SK-N-SH (cell line): ENCODE data around the gene DSCAML1. TPM values are rescaled to one million over a fixed set of nuclear protein-coding genes. Genes with fewer than 3 reads are reported as not detected.
A peak's percentile ranks its signal among the peaks of the same experiment; 100 is the strongest.

ENCODE experiments used
- CTCF ChIA-PET: fragments of 300-600, 350-600 bp; formaldehyde crosslinking; extraction: SDS; loops from one replicate; lab custom pipeline; 2021; lab: Yijun Ruan, JAX
- POLR2A ChIA-PET: fragments of 350-600 bp; sonication (Branson Sonifier 250); formaldehyde crosslinking; extraction: SDS; loops from one replicate; lab custom pipeline; 2020; ENCODE audit warnings: antibody characterized with exemption, inconsistent platforms; lab: Yijun Ruan, JAX
- DNase-seq: peaks from one replicate; pipeline ENCODE4 v3.0.0; 2012
- H2AFZ ChIP-seq: fragments of 200-600 bp; sonication (generic); 2 replicates; pipeline ENCODE4 v1.8.1; 2016; ENCODE audit warnings: antibody characterized with exemption, mild to moderate bottlenecking, low read depth
- H3F3A ChIP-seq: fragments of 200-600 bp; sonication (generic); replicated peaks from 2 replicates; pipeline ENCODE3; 2016; ENCODE audit warnings: antibody characterized with exemption, mild to moderate bottlenecking; ENCODE audit not compliant: insufficient read depth
- H3K27ac ChIP-seq, 2 experiments: fragments of 200-500 bp in 1 of 2; fragments of 200-600 bp in 1 of 2; sonication (Bioruptor generic) in 1 of 2; sonication (generic), shearing (Covaris generic) in 1 of 2; 2 replicates each; pipeline versions ENCODE4 v1.5.1 to v1.6.1; 2014 to 2016; ENCODE audit warnings: low read depth in 2 of 2, inconsistent platforms in 1 of 2, low read length in 1 of 2, mild to moderate bottlenecking in 1 of 2, mixed read lengths in 1 of 2
- H3K27me3 ChIP-seq: fragments of 200-600 bp; sonication (generic), shearing (Covaris generic); 2 replicates; pipeline ENCODE4 v1.6.1; 2016; ENCODE audit warnings: mixed run types; ENCODE audit not compliant: insufficient read depth
- H3K36me3 ChIP-seq, 2 experiments: fragments of 200-500 bp in 1 of 2; fragments of 200-600 bp in 1 of 2; sonication (Bioruptor generic) in 1 of 2; sonication (generic) in 1 of 2; replicated peaks in 1 of 2; 2 replicates each; pipeline versions ENCODE3 to v1.5.1; 2014 to 2016; ENCODE audit warnings: low read length in 1 of 2, mild to moderate bottlenecking in 1 of 2; ENCODE audit not compliant: insufficient read depth in 2 of 2, control insufficient read depth in 1 of 2
- H3K4me1 ChIP-seq, 2 experiments: fragments of 200-500 bp in 1 of 2; fragments of 200-600 bp in 1 of 2; sonication (Bioruptor generic) in 1 of 2; sonication (generic), shearing (Covaris generic) in 1 of 2; 2 replicates each; pipeline versions ENCODE4 v1.5.1 to v1.6.1; 2014 to 2016; ENCODE audit warnings: low read depth in 1 of 2, low read length in 1 of 2, mixed run types in 1 of 2; ENCODE audit not compliant: insufficient read depth in 2 of 2, control insufficient read depth in 1 of 2
- H3K4me2 ChIP-seq: fragments of 200-600 bp; sonication (generic), shearing (Covaris generic); 2 replicates; pipeline ENCODE4 v1.6.1; 2017; ENCODE audit warnings: mixed run types
- H3K4me3 ChIP-seq, 2 experiments: fragments of 200-500 bp in 1 of 2; fragments of 200-600 bp in 1 of 2; sonication (Bioruptor generic) in 1 of 2; sonication (generic), shearing (Covaris generic) in 1 of 2; 2 replicates each; pipeline versions ENCODE4 v1.5.1 to v1.8.1; 2014 to 2016; ENCODE audit warnings: low read depth in 2 of 2, inconsistent platforms in 1 of 2, low read length in 1 of 2, mild to moderate bottlenecking in 1 of 2, mixed read lengths in 1 of 2, moderate library complexity in 1 of 2
- H3K79me2 ChIP-seq: fragments of 200-600 bp; sonication (generic); 2 replicates; pipeline ENCODE4 v1.8.1; 2017; ENCODE audit warnings: mild to moderate bottlenecking; ENCODE audit not compliant: insufficient read depth
- H3K9ac ChIP-seq: fragments of 200-600 bp; sonication (generic); 2 replicates; pipeline ENCODE4 v1.6.1; 2017; ENCODE audit warnings: mixed run types
- H3K9me2 ChIP-seq: fragments of 200-600 bp; sonication (generic); 2 replicates; pipeline ENCODE4 v1.6.1; 2017; ENCODE audit warnings: mixed run types
- H3K9me3 ChIP-seq: fragments of 200-600 bp; sonication (generic); 2 replicates; pipeline ENCODE4 v1.6.1; 2017; ENCODE audit warnings: mixed run types, mild to moderate bottlenecking, moderate library complexity
- H4K20me1 ChIP-seq: fragments of 200-600 bp; sonication (generic); 2 replicates; pipeline ENCODE4 v1.6.1; 2017; ENCODE audit warnings: mild to moderate bottlenecking, mixed run types; ENCODE audit not compliant: insufficient read depth
- EZH2phosphoT487 ChIP-seq: fragments of 200-600 bp; sonication (generic); IDR thresholded peaks from 2 replicates; pipeline ENCODE4 v1.6.1; 2017; ENCODE audit warnings: low read depth, mixed run types, mild to moderate bottlenecking, antibody characterized with exemption, moderate library complexity, borderline replicate concordance
- FOSL2 ChIP-seq: IDR thresholded peaks from 2 replicates; pipeline ENCODE4 v1.4.0; 2012; ENCODE audit warnings: low read depth, mild to moderate bottlenecking, moderate library complexity, borderline replicate concordance
- FOXJ3 ChIP-seq: sonication (generic); formaldehyde crosslinking; IDR thresholded peaks from 2 replicates; pipeline ENCODE4 v1.5.1; 2020; ENCODE audit warnings: mild to moderate bottlenecking, missing genetic modification reagents
- GABPA ChIP-seq: IDR thresholded peaks from 2 replicates; pipeline ENCODE4 v1.4.0; 2012; ENCODE audit warnings: low read depth, mild to moderate bottlenecking
- JUND ChIP-seq: IDR thresholded peaks from 2 replicates; pipeline ENCODE4 v1.4.0; 2012
- MXI1 ChIP-seq: IDR thresholded peaks from 2 replicates; pipeline ENCODE4 v1.6.1; 2012; ENCODE audit warnings: mild to moderate bottlenecking, low read depth, low read length, improper control_type of control experiment
- NRF1 ChIP-seq: IDR thresholded peaks from 2 replicates; pipeline ENCODE4 v1.6.1; 2012; ENCODE audit warnings: low read depth, mild to moderate bottlenecking, low read length
- POLR2AphosphoS5 ChIP-seq: IDR thresholded peaks from 2 replicates; pipeline ENCODE4 v1.6.1; 2012; ENCODE audit warnings: low read depth, low read length
- RAD21 ChIP-seq: IDR thresholded peaks from 2 replicates; pipeline ENCODE4 v1.6.1; 2012; ENCODE audit warnings: mild to moderate bottlenecking, low read length
- RFX5 ChIP-seq: IDR thresholded peaks from 2 replicates; pipeline ENCODE4 v1.6.1; 2012; ENCODE audit warnings: mild to moderate bottlenecking, improper control_type of control experiment, low read length
- RXRA ChIP-seq: IDR thresholded peaks from 2 replicates; pipeline ENCODE4 v1.4.0; 2012; ENCODE audit warnings: low read depth, mild to moderate bottlenecking, borderline replicate concordance
- SIN3A ChIP-seq: IDR thresholded peaks from 2 replicates; pipeline ENCODE4 v1.6.1; 2012; ENCODE audit warnings: low read depth, mild to moderate bottlenecking, low read length, moderate library complexity, borderline replicate concordance
- SMC3 ChIP-seq: IDR thresholded peaks from 2 replicates; pipeline ENCODE4 v1.6.1; 2012; ENCODE audit warnings: low read depth, low read length, improper control_type of control experiment
- TAF1 ChIP-seq: IDR thresholded peaks from 2 replicates; pipeline ENCODE4 v1.6.1; 2012; ENCODE audit warnings: low read depth, mild to moderate bottlenecking, low read length, moderate library complexity, borderline replicate concordance
- TCF12 ChIP-seq: IDR thresholded peaks from 2 replicates; pipeline ENCODE4 v1.4.0; 2012
- TEAD4 ChIP-seq: IDR thresholded peaks from 2 replicates; pipeline ENCODE4 v1.4.0; 2012; ENCODE audit warnings: mild to moderate bottlenecking, borderline replicate concordance; ENCODE audit not compliant: insufficient read depth
- YY1 ChIP-seq: IDR thresholded peaks from 2 replicates; pipeline ENCODE4 v1.4.0; 2012; ENCODE audit warnings: low read depth, mild to moderate bottlenecking
- WGBS: methylation state at CpG from one replicate; pipeline ENCODE4 v1.1.6; 2017; ENCODE audit warnings: low lambda C conversion rate; 5-methylcytosine and 5-hydroxymethylcytosine counted together
- polyA plus RNA-seq, 3 experiments: library from polyadenylated mRNA; depleted of rRNA; stranded (reverse); fragments of >200 nt; gene quantifications; 2 replicates each; pipeline ENCODE4 v1.2.3, GENCODE V29; 2012
- TF ChIP-seq, protein P1 (sequence below): IDR thresholded peaks from 2 replicates; pipeline ENCODE4 v1.4.0; 2012; ENCODE audit warnings: low read depth, borderline replicate concordance
- TF ChIP-seq, protein P2 (sequence below): IDR thresholded peaks from 2 replicates; pipeline ENCODE4 v1.6.1; 2012; ENCODE audit warnings: mild to moderate bottlenecking, low read depth, low read length, moderate library complexity
- TF ChIP-seq, protein P3 (sequence below): IDR thresholded peaks from 2 replicates; pipeline ENCODE4; 2012

The DSCAML1 gene
- polyA plus RNA-seq, 1 of the 3 experiments (the other 2 are of a cell fraction) = not detected

DNA sequence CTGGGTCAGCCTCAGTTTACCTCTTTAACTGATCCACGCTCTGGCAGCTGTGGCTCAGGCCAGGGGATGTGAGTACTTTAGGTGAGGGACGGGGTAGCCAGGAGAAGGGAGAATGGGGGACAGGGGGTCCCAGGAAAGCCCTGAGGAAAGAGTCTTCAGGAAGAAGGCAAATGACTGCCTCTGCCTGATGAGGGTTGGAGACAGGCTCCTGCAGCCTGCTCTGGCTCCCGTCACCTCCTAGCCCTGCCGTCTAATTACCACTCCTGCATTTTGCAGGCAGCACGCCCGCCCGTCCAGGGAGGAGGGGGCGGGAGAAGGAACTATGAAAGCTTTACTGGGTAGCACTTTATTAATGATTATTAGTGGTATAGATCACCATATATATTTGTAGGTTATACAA, 352.8 kb downstream of the DSCAML1 start:
- Histone ChIP-seq H3K79me2 (no peaks in the 10 kb centered on the region), H3K27ac (peak overlapping the region in 1 of 2 experiments; percentile 99; a peak in 2 of 4 replicates), H3K9me2 (no peaks in the 10 kb centered on the region), H3K9me3 (no peaks in the 10 kb centered on the region), H3F3A (no peaks in the 10 kb centered on the region), H3K4me3 (peak overlapping the region in 1 of 2 experiments; percentile 9; a peak in 1 of 4 replicates), H3K9ac (no peak overlapping the region), H3K4me1 (peaks cover 0 to 32% of the 10 kb centered on the region in 2 experiments; a peak in 2 of 4 replicates), H2AFZ (no peak overlapping the region), H3K27me3 (peaks cover 22% of the 10 kb centered on the region; the same call in 1 of the 2 replicates), H3K4me2 (peak overlapping the region; percentile 67), H4K20me1 (no peaks in the 10 kb centered on the region), H3K36me3 (no peaks in the 10 kb centered on the region)
- 13% methylated on average over 8 of the region's 8 CpGs for WGBS
- DNase-seq = peak; percentile 80
- no peak for TF ChIP-seq GABPA
- TF ChIP-seq POLR2AphosphoS5 = no peak
- TF ChIP-seq RAD21 = 0 out of 2 replicates have a peak, but pooled peaks have one; percentile 34
- TF ChIP-seq MXI1 = peak; percentile 14; the same call in 1 of the 2 replicates
- ChIA-PET CTCF (interaction anchor here (0.6 to 9.8 kb wide), 87 partner anchors 10 to 609 kb away, joined by 3 to 239 read pairs (median 5); no protein-coding TSS in a partner anchor), POLR2A (interaction anchor here (0.7 to 2.7 kb wide), 11 partner anchors 14 to 374 kb away, joined by 3 to 28 read pairs (median 8); no protein-coding TSS in a partner anchor)

DNA sequence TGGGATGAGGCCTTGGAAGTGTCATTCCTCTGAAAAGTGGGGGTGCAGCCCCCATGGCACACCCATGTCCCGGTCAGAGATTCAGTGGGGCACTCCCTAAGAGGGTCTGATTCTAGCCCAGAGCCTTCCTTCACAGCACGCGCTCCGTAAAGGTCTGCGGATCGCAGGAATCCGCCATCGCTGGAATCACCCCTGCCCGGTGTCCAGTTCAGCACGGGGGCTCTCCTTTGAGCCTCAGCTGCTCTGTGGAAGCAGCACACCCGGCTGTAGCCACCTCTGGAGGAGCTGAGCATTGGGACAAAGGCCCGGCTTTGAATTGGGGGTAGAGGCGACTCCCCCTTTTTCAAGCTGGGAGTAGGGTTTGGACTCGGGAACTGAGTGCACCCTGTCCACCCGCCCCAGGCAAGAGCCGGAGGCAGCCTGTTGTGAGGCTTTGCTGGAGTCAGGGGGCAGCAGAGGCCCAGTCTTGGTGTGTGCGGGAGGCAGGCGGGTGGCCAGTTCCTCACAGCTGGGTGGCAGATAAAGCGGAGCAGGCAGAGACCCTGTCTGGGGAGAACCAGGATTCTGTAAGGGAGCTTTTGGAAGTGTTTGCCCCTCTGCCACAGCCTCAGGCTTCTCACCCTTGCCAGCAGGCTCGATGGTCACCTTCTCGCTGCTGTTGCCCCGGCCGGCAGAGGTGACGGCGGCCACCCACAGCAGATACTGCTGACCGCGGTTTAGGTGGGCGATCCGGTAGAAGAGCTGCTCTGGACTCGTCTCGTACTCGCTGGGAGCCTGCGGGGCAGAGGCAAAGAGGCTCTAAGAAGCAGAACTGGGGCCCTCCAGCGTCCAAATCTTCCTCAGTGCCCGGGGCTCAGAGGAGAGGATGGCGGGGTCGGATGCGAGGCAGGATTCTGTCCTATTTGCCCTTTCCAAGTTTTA, 353.5 kb downstream of the DSCAML1 start:
- no peaks in the 10 kb centered on the region for H3K9me2 ChIP-seq
- H4K20me1 ChIP-seq = no peaks in the 10 kb centered on the region
- peaks cover 22% of the 10 kb centered on the region; the same call in 1 of the 2 replicates for H3K27me3 ChIP-seq
- H3K4me3 ChIP-seq = peak overlapping the region; percentile 8 to 9; a peak in 2 of 4 replicates
- H3K4me1 ChIP-seq = peaks cover 0 to 29% of the 10 kb centered on the region in 2 experiments; a peak in 2 of 4 replicates
- H3K9ac ChIP-seq = no peak overlapping the region
- H3K4me2 ChIP-seq = peak overlapping the region; percentile 67
- peak; percentile 92 for DNase-seq
- no peaks in the 10 kb centered on the region for H3K9me3 ChIP-seq
- peak overlapping the region in 1 of 2 experiments; percentile 99; a peak in 2 of 4 replicates for H3K27ac ChIP-seq
- H3K79me2 ChIP-seq = no peaks in the 10 kb centered on the region
- no peaks in the 10 kb centered on the region for H3K36me3 ChIP-seq
- WGBS = 18% methylated on average over 17 of the region's 38 CpGs
- H2AFZ ChIP-seq = no peak overlapping the region
- ChIA-PET POLR2A (interaction anchor here (0.7 to 2.7 kb wide), 9 partner anchors 14 to 374 kb away, joined by 3 to 28 read pairs (median 4); no protein-coding TSS in a partner anchor), CTCF (interaction anchor here (0.6 to 9.8 kb wide), 98 partner anchors 11 to 610 kb away, joined by 3 to 239 read pairs (median 4); no protein-coding TSS in a partner anchor)
- no peaks in the 10 kb centered on the region for H3F3A ChIP-seq
- no peak for TF ChIP-seq RXRA
- TF ChIP-seq SIN3A = no peak
- TF ChIP-seq POLR2AphosphoS5 = no peak
- TF ChIP-seq RAD21 = peak; percentile 96
- no peak for TF ChIP-seq EZH2phosphoT487
- no peak for TF ChIP-seq NRF1
- no peak for TF ChIP-seq JUND
- no peak for TF ChIP-seq FOSL2
- TF ChIP-seq TAF1 = no peak
- no peak for TF ChIP-seq YY1
- no peak for TF ChIP-seq TEAD4
- TF ChIP-seq TCF12 = no peak
- TF ChIP-seq, protein P1, sequence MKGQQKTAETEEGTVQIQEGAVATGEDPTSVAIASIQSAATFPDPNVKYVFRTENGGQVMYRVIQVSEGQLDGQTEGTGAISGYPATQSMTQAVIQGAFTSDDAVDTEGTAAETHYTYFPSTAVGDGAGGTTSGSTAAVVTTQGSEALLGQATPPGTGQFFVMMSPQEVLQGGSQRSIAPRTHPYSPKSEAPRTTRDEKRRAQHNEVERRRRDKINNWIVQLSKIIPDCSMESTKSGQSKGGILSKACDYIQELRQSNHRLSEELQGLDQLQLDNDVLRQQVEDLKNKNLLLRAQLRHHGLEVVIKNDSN = no peak
- no peak for TF ChIP-seq RFX5
- no peak for TF ChIP-seq GABPA
- no peak for TF ChIP-seq FOXJ3 (CRISPR knock-in tag)
- TF ChIP-seq, protein P2, sequence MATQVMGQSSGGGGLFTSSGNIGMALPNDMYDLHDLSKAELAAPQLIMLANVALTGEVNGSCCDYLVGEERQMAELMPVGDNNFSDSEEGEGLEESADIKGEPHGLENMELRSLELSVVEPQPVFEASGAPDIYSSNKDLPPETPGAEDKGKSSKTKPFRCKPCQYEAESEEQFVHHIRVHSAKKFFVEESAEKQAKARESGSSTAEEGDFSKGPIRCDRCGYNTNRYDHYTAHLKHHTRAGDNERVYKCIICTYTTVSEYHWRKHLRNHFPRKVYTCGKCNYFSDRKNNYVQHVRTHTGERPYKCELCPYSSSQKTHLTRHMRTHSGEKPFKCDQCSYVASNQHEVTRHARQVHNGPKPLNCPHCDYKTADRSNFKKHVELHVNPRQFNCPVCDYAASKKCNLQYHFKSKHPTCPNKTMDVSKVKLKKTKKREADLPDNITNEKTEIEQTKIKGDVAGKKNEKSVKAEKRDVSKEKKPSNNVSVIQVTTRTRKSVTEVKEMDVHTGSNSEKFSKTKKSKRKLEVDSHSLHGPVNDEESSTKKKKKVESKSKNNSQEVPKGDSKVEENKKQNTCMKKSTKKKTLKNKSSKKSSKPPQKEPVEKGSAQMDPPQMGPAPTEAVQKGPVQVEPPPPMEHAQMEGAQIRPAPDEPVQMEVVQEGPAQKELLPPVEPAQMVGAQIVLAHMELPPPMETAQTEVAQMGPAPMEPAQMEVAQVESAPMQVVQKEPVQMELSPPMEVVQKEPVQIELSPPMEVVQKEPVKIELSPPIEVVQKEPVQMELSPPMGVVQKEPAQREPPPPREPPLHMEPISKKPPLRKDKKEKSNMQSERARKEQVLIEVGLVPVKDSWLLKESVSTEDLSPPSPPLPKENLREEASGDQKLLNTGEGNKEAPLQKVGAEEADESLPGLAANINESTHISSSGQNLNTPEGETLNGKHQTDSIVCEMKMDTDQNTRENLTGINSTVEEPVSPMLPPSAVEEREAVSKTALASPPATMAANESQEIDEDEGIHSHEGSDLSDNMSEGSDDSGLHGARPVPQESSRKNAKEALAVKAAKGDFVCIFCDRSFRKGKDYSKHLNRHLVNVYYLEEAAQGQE = no peak
- TF ChIP-seq, protein P3, sequence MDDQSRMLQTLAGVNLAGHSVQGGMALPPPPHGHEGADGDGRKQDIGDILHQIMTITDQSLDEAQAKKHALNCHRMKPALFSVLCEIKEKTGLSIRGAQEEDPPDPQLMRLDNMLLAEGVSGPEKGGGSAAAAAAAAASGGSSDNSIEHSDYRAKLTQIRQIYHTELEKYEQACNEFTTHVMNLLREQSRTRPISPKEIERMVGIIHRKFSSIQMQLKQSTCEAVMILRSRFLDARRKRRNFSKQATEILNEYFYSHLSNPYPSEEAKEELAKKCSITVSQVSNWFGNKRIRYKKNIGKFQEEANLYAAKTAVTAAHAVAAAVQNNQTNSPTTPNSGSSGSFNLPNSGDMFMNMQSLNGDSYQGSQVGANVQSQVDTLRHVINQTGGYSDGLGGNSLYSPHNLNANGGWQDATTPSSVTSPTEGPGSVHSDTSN = no peak
- peak; percentile 88 for TF ChIP-seq SMC3
